Measurements from ENCODE around the gene BLOC1S5. TPM values are rescaled to one million over a fixed set of nuclear protein-coding genes. Genes with fewer than 3 reads are reported as not detected.

Gene BLOC1S5
- total and polyA plus RNA-seq, 2 experiments from 2014 or later = 13.1 to 14.0 TPM

DNA sequence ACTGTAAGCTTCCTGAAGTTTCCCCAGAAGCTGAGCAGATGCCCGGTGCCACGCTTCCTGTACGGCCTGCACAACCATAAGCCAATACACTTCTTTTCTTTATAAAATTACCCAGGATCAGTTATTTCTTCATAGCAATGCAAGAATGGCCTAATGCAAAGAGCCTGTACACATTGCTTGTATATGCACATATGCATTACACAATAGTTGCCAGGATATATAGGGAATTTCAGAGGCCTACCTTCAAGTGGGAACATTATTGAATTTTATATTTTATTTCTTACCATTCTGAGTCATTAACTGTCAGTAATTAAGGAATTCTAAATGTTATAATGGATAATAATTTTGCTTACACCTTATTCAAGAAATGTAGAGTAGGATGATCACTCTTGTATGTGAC lies 93.6 kb downstream of the BLOC1S5 start:
- H3K79me2 ChIP-seq (ENCODE audit: insufficient read depth) = no peaks in the 10 kb centered on the region
- in situ Hi-C loops (cut with MboI) = no loop called here
- peaks cover 10% of the 10 kb centered on the region for H3F3A ChIP-seq (ENCODE audit: insufficient read depth)
- H3K9ac ChIP-seq = no peak overlapping the region
- H3K9me3 ChIP-seq (ENCODE audit: low read depth) = no peaks in the 10 kb centered on the region
- WGBS, 2 experiments (ENCODE audit: low coverage in 1 of 2, low lambda C conversion rate in 2 of 2, missing lambda C conversion rate in 2 of 2) = 95 to 99% methylated on average over 3 of the region's 3 CpGs
- H3K4me2 ChIP-seq (ENCODE audit: unreplicated experiment) = no peak overlapping the region
- H3K4me3 ChIP-seq = no peak overlapping the region
- H2AFZ ChIP-seq = no peak overlapping the region
- no peaks in the 10 kb centered on the region for H3K36me3 ChIP-seq (ENCODE audit: low read depth)
- DNase-seq = no peak
- no peaks in the 10 kb centered on the region for H4K20me1 ChIP-seq (ENCODE audit: insufficient read depth)
- no peaks in the 10 kb centered on the region for H3K9me2 ChIP-seq (ENCODE audit: insufficient read depth)
- 0 out of 2 replicates have a peak, but pooled peaks cover 4% of the 10 kb centered on the region for H3K4me1 ChIP-seq (ENCODE audit: insufficient read depth)
- H3K27ac ChIP-seq = no peak overlapping the region
- TF ChIP-seq EZH2 (IDR thresholded peaks at IDR 0.05; ENCODE audit: insufficient read depth, poor library complexity, severe bottlenecking) (no peak), EZH2phosphoT487 (IDR thresholded peaks at IDR 0.05; ENCODE audit: insufficient read depth, low read depth) (no peak)
- H3K27me3 ChIP-seq (replicated peaks; ENCODE audit: insufficient read depth) = no peaks in the 10 kb centered on the region

Other genes with a start within 250 kb of the BLOC1S5 start
- gene TXNDC5, start 153.6 kb downstream of the BLOC1S5 start, total RNA-seq (2014; rRNA removed; shearing (Covaris generic)) = 471 and 498 TPM in 2 replicates
- gene TXNDC5, start 153.6 kb downstream of the BLOC1S5 start, polyA plus RNA-seq (2016; fragmentation: Nextera tagmentation; extraction: Ambion mirVana) = 237 and 292 TPM in 2 replicates
- gene EEF1E1, start 38.2 kb upstream of the BLOC1S5 start, total RNA-seq (2014; rRNA removed; shearing (Covaris generic)) = 23.4 and 46.7 TPM in 2 replicates
- gene EEF1E1, start 38.2 kb upstream of the BLOC1S5 start, polyA plus RNA-seq (2016; fragmentation: Nextera tagmentation; extraction: Ambion mirVana) = 59.5 and 61.3 TPM in 2 replicates